SKM-1 treated with dmso at 0.1 percent for 144 hours (cell line): ENCODE results near the gene TAS2R41.
"Not testable (repeated sequence)": the region's sequence is repeated elsewhere in the genome, so short reads cannot be mapped to it uniquely, and the experiment has no call there.

Experiments used
- DNase-seq: peaks from one replicate; lab custom pipeline; 2025; ENCODE audit not compliant: unreplicated experiment; lab: John Stamatoyannopoulos, UW

The TAS2R41 gene

GRCh38 chr7:143456992-143457793 lies 20.5 kb upstream of the TAS2R41 start:
- no peak for DNase-seq

- DNase-seq = no peak
Observed at GRCh38 chr7:143458263-143458662, 19.4 kb upstream of the TAS2R41 start.

GRCh38 chr7:143458681-143459080 lies 19.0 kb upstream of the TAS2R41 start:
- DNase-seq = no peak

- DNase-seq = no peak
Observed at GRCh38 chr7:143459359-143459758, 18.3 kb upstream of the TAS2R41 start.

- DNase-seq = no peak
Observed at GRCh38 chr7:143460271-143460979, 17.2 kb upstream of the TAS2R41 start.

- no peak for DNase-seq
Observed at GRCh38 chr7:143462045-143462444, 15.6 kb upstream of the TAS2R41 start.

- peak; percentile 33 for DNase-seq
Observed at GRCh38 chr7:143463556-143463955, 14.1 kb upstream of the TAS2R41 start.

GRCh38 chr7:143463957-143464356 lies 13.7 kb upstream of the TAS2R41 start:
- no peak for DNase-seq

- DNase-seq = no peak
Observed at GRCh38 chr7:143467724-143468123, 9.9 kb upstream of the TAS2R41 start.

GRCh38 chr7:143472071-143472689 lies 5.5 kb upstream of the TAS2R41 start:
- not testable (repeated sequence) for DNase-seq

GRCh38 chr7:143479055-143479766 lies 1.5 kb downstream of the TAS2R41 start:
- no peak for DNase-seq

GRCh38 chr7:143480501-143480900 lies 2.8 kb downstream of the TAS2R41 start:
- DNase-seq = no peak

- DNase-seq = no peak
Observed at GRCh38 chr7:143484119-143484518, 6.4 kb downstream of the TAS2R41 start.

GRCh38 chr7:143485094-143485493 lies 7.4 kb downstream of the TAS2R41 start:
- DNase-seq = peak; percentile 58

GRCh38 chr7:143485500-143485899 lies 7.8 kb downstream of the TAS2R41 start:
- DNase-seq = peak; percentile 47

GRCh38 chr7:143486266-143486665 lies 8.6 kb downstream of the TAS2R41 start:
- not testable (repeated sequence) for DNase-seq

GRCh38 chr7:143487061-143487460 lies 9.4 kb downstream of the TAS2R41 start:
- no peak for DNase-seq

GRCh38 chr7:143487566-143487965 lies 9.9 kb downstream of the TAS2R41 start:
- DNase-seq = no peak

- no peak for DNase-seq
Observed at GRCh38 chr7:143490717-143491306, 13.1 kb downstream of the TAS2R41 start.

- DNase-seq = peak; percentile 28
Observed at GRCh38 chr7:143492043-143492471, 14.4 kb downstream of the TAS2R41 start.
